ENCODE data around the gene SYNJ2BP.

DNA sequence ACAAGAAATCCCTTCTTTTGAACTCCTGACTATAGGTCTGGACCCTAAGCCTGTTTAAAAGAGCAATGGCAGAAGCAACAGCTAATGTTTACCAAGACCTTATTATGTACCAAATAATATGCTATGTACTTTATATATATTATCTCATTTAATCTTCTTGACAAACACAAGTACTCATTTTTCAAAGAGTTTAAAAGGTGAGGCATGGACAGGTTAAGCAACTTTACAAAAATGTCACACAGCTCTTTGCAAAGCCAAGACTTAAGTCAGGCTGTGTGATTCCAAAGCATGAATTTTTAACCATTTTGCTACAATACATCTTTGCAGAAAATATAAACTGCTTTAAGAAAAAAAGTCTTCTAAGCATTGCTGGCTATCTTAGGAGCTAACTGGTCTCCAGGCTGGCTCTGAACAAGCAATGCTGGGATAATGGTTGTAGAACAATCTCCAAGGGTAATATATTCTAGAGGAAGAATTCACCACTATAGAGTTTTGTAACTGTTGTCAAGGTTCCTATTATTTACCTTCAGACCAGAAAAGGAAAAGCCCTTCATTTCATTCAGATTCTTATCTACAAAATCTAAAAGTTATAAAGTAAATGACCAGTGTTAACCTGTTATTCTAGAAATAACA lies 22.1 kb downstream of the SYNJ2BP start:
- no peak for TF ChIP-seq ZC3H10 (CRISPR knock-in tag; IDR thresholded peaks at IDR 0.05)
- TF ChIP-seq, protein P1, sequence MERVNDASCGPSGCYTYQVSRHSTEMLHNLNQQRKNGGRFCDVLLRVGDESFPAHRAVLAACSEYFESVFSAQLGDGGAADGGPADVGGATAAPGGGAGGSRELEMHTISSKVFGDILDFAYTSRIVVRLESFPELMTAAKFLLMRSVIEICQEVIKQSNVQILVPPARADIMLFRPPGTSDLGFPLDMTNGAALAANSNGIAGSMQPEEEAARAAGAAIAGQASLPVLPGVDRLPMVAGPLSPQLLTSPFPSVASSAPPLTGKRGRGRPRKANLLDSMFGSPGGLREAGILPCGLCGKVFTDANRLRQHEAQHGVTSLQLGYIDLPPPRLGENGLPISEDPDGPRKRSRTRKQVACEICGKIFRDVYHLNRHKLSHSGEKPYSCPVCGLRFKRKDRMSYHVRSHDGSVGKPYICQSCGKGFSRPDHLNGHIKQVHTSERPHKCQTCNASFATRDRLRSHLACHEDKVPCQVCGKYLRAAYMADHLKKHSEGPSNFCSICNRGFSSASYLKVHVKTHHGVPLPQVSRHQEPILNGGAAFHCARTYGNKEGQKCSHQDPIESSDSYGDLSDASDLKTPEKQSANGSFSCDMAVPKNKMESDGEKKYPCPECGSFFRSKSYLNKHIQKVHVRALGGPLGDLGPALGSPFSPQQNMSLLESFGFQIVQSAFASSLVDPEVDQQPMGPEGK (CRISPR knock-in tag; IDR thresholded peaks at IDR 0.05; ENCODE audit: borderline replicate concordance) = no peak

Data from SK-N-SH treated with all-trans-retinoic acid at 6 μM for 48 hours (cell line).